WTC11 (cell line): Measurements from ENCODE around the gene RMDN3.

Source experiments
- ATF3 ChIP-seq: sonication (generic); formaldehyde crosslinking; conservative IDR thresholded peaks from 2 replicates; pipeline ENCODE4 v1.8.1; 2022; ENCODE audit warnings: mild to moderate bottlenecking, missing genetic modification reagents
- CBFB ChIP-seq: sonication (generic); formaldehyde crosslinking; IDR thresholded peaks from 2 replicates; pipeline ENCODE4 v1.8.1; 2022; ENCODE audit warnings: mild to moderate bottlenecking, low read depth, missing genetic modification reagents
- CTCF ChIP-seq: fragments of 200-600 bp; IDR thresholded peaks from 2 replicates; pipeline ENCODE4 v1.8.0; 2022; ENCODE audit warnings: antibody characterized with exemption
- ETV6 ChIP-seq: sonication (generic); formaldehyde crosslinking; IDR thresholded peaks from 2 replicates; pipeline ENCODE4 v1.8.1; 2022; ENCODE audit warnings: mild to moderate bottlenecking, missing genetic modification reagents
- RELA ChIP-seq: sonication (generic); formaldehyde crosslinking; IDR thresholded peaks from 2 replicates; pipeline ENCODE4 v1.8.1; 2022; ENCODE audit warnings: missing genetic modification reagents, mild to moderate bottlenecking, borderline replicate concordance
- STAT6 ChIP-seq: sonication (generic); formaldehyde crosslinking; conservative IDR thresholded peaks from 2 replicates; pipeline ENCODE4 v1.8.1; 2023; ENCODE audit warnings: mild to moderate bottlenecking, low read depth, missing genetic modification reagents, moderate library complexity
- ZNF423 ChIP-seq: fragments of 250-450 bp; sonication (Bioruptor Pico); IDR thresholded peaks from 2 replicates; pipeline ENCODE4 v2.1.2; 2022; ENCODE audit warnings: mild to moderate bottlenecking, moderate library complexity
- ZNF512 ChIP-seq: sonication (generic); formaldehyde crosslinking; IDR thresholded peaks from 2 replicates; pipeline ENCODE4 v1.8.1; 2022; ENCODE audit warnings: missing genetic modification reagents, borderline replicate concordance
- TF ChIP-seq, protein P1 (sequence below): sonication (generic); formaldehyde crosslinking; IDR thresholded peaks from 2 replicates; pipeline ENCODE4 v1.8.0; 2022; ENCODE audit warnings: mild to moderate bottlenecking, missing genetic modification reagents

DNA sequence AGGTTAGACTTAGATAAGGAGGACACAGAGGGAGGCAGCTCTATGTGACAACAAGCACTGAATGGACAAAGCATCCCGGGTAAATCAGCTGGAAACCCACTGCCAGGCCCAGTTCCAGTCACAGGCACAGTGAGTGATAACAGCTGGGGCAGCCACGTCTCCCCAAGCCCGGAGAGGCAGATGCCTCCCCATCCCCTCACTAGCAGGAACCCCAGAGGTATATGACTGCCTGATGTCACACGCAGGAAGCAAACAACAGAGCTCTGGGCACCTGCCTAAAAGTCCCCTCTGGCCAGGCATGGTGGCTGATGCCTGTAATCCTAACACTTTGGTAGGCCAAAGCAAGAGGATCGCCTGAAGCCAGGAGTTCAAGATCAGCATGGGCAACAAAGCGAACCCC lies 32.9 kb upstream of the RMDN3 start:
- TF ChIP-seq CTCF (no peak), STAT6 (no peak), RELA (CRISPR knock-in tag) (no peak), ETV6 (CRISPR knock-in tag) (no peak), ZNF423 (no peak), CBFB (no peak), ATF3 (no peak), ZNF512 (CRISPR knock-in tag) (no peak)
- TF ChIP-seq, protein P1, sequence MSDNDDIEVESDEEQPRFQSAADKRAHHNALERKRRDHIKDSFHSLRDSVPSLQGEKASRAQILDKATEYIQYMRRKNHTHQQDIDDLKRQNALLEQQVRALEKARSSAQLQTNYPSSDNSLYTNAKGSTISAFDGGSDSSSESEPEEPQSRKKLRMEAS (CRISPR knock-in tag): no peak
